GM19035 (cell line): ENCODE data around the gene PBX3.
"Not testable (repeated sequence)": the region's sequence is repeated elsewhere in the genome, so short reads cannot be mapped to it uniquely, and the experiment has no call there.

Source experiments
- ATAC-seq: cut with Tn5 transposase; IDR thresholded peaks from one replicate; pipeline ENCODE4 v1.9.1; 2021; ENCODE audit not compliant: unreplicated experiment

PBX3 gene

GRCh38 chr9:125821078-125821477 lies 73.9 kb downstream of the PBX3 start:
- peak; percentile 54 for ATAC-seq

- no peak for ATAC-seq
Measured at GRCh38 chr9:125822160-125822559, 75.0 kb downstream of the PBX3 start.

- no peak for ATAC-seq
Measured at GRCh38 chr9:125822902-125823301, 75.7 kb downstream of the PBX3 start.

DNA sequence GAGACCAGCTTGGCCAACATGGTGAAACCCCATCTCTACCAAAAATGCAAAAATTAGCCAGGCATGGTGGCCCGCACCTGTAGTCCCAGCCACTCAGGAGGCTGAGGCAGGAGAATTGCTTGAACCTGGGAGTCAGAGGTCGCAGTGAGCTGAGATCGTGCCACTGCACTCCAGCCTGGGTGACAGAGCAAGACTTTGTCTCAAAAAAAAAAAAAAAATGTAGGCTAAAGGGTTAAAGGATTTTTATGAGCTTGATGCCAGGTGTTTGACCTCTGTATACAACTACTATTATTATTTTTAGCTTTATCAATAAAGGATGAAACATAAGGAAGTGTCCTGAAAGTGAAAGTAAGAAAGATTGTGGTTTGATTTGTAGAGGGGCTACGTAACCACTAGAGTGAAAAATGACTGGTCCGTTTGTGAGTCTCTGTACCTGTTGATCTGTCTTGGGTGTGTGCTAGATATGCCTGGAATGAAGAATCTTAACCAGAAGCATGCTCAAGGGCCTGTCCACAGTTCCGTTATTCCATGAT lies 76.8 kb downstream of the PBX3 start:
- not testable (repeated sequence) for ATAC-seq

DNA sequence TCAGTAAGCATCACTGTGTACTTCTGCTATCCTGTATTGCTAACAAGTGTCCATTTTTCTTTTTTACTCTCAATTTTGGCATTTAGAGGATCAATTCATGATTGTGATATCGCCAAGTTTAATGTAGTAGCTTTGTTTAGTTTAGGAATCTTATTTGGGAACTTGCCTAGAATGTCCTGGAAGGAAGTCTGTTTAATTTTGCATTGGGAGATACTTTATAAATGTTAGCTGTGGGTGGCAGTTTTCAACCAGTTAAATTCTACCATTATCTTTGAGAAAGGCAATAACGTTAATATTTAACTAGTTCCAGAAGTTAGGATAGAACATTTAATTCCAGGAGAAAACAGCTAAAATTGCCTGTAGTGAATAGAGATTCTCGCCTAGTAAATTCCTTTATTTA lies 78.6 kb downstream of the PBX3 start:
- ATAC-seq, result no peak

DNA sequence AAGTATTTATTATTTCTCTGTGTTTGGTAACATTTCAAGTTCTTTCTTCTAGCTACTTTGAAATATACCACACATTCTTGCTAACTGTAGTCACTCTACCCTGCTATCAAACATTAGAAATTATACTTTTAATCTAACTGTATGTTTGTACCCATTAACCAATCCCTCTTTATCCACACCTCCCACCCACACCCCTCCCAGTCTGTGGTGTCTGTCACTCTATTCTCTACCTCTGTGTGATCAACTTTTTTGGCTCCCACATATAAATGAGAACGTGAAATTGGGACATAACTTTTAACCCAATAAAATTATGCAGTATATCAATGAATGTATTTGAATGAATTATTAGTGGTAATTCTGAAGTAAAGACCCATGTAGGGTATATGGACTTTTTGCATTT lies 79.7 kb downstream of the PBX3 start:
- no peak for ATAC-seq

- ATAC-seq, result no peak
Measured at GRCh38 chr9:125829743-125830142, 82.6 kb downstream of the PBX3 start.

DNA sequence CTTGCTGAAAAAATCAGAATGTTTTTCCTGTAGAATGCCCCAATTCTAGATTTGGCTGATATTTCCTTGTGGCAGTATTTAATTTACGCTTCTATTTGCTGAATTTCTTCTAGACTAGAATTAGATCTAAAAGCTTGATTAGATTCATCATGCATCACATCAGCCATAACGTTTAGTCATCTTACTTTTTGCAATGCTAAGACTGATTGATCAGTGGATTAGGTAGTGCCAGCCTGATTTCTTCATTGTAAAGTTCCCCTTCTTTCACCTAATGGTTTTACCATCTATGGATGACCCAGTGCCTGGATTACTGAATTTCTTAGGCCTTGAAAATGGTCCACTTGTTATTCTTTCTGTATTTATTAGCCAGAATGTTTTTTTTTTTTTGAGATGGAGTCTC lies 83.9 kb downstream of the PBX3 start:
- ATAC-seq, result no peak

GRCh38 chr9:125831616-125832015 lies 84.4 kb downstream of the PBX3 start:
- no peak for ATAC-seq

DNA sequence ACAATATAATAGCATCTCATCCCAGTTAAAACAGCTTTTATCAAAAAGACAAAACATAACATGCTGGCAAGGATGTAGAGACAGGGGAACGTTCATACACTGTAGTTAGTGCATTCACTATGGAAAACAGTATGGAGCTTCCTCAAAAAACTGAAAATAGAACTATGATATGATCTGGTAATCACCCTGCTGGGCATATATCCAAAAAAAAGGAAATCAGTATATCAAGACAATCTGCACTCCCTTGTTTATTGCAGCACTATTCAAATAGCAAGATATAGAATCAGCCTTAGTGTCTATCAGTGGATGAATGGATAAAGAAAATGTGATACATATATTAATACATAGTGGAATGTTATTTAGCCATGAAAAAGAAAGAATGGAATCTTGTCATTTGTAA lies 88.5 kb downstream of the PBX3 start:
- no peak for ATAC-seq

- ATAC-seq, result no peak
Measured at GRCh38 chr9:125839317-125839716, 92.1 kb downstream of the PBX3 start.

DNA sequence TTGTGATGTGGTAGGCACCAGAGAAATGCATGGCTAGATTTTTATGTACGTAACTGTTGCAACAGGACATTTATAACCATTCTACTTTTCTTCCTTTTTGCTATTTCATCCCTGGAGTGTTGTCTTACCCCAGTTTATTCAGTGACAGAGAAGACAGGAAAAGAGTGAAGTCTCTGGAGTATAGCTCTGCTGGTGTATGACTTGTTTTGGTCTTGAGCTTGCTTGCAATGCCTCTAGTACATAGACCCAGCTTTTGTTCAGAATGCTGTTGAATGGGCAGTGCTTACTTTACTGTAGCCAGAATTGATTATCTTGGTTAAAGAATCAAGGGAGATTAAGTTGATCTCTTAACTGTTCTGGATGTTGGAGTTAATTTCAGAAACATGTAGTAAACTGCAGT lies 94.3 kb downstream of the PBX3 start:
- ATAC-seq, result no peak

- ATAC-seq, result no peak
Measured at GRCh38 chr9:125842242-125842641, 95.1 kb downstream of the PBX3 start.

- no peak for ATAC-seq
Measured at GRCh38 chr9:125843646-125844045, 96.5 kb downstream of the PBX3 start.

DNA sequence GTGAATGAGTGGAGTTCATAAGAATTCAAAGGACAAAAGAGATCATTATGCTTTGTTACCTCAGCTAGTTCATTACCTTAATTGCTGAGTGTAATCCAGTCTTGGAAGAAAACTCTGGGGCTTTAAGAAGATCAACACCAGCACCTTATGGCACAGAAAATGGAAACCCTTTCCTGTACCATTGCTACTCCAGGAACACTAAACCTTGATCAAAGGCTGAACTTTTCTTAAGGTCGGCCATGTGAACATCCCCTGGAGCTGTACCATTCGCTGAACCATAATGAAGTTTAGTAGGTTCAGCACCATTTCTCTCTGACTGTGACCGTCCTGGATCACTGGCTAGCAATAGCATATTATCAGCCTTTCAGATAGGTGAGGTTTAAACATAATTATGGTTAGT lies 97.4 kb downstream of the PBX3 start:
- ATAC-seq, result no peak

GRCh38 chr9:125845271-125845808 lies 98.2 kb downstream of the PBX3 start:
- no peak for ATAC-seq

- no peak for ATAC-seq
Measured at GRCh38 chr9:125847735-125848134, 100.6 kb downstream of the PBX3 start.

GRCh38 chr9:125850106-125850632 lies 103.0 kb downstream of the PBX3 start:
- no peak for ATAC-seq

GRCh38 chr9:125850763-125851162 lies 103.6 kb downstream of the PBX3 start:
- ATAC-seq, result no peak

- no peak for ATAC-seq
Measured at GRCh38 chr9:125851979-125852378, 104.8 kb downstream of the PBX3 start.

- no peak for ATAC-seq
Measured at GRCh38 chr9:125852386-125852785, 105.2 kb downstream of the PBX3 start.

- no peak for ATAC-seq
Measured at GRCh38 chr9:125854553-125855275, 107.5 kb downstream of the PBX3 start.

DNA sequence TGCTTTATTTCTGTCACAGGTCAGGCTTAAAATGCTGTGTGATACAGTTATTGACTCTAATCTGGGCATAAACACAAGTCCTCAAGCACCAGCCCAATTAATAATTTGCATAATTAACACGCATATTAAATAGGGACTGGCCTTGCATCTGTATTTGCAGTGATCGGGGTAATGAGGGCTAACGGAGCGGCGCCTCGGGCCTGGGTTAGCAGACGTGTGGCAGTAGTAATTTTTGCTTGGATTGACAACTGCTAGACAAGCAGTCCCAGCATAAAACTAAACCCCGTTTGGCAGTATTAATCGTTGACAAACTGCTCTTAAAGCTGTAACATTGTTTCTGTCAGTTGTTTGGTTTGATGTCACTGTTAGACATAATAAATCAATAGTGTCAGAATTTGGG lies 109.2 kb downstream of the PBX3 start:
- no peak for ATAC-seq
